Ishikawa (cell line): ENCODE results near the gene ASB10.

ENCODE experiments used
- CEBPB ChIP-seq: IDR thresholded peaks from 2 replicates; pipeline ENCODE4 v1.6.1; 2012
- CREB1 ChIP-seq: IDR thresholded peaks from 2 replicates; pipeline ENCODE4 v1.6.1; 2012; ENCODE audit warnings: low read depth
- EGR1 ChIP-seq: IDR thresholded peaks from 2 replicates; pipeline ENCODE4 v1.6.1; 2012
- EP300 ChIP-seq: IDR thresholded peaks from 2 replicates; pipeline ENCODE4 v1.6.1; 2012; ENCODE audit warnings: borderline replicate concordance
- FOXM1 ChIP-seq: IDR thresholded peaks from 2 replicates; pipeline ENCODE4 v1.6.1; 2012; ENCODE audit warnings: low read depth, borderline replicate concordance
- NFIC ChIP-seq: IDR thresholded peaks from 2 replicates; pipeline ENCODE4 v1.6.1; 2012
- RAD21 ChIP-seq: IDR thresholded peaks from 2 replicates; pipeline ENCODE4 v1.6.1; 2012; ENCODE audit warnings: low read depth
- REST ChIP-seq: IDR thresholded peaks from 2 replicates; pipeline ENCODE4 v1.6.1; 2012; ENCODE audit warnings: low read depth, mild to moderate bottlenecking
- TAF1 ChIP-seq: IDR thresholded peaks from 2 replicates; pipeline ENCODE4 v1.6.1; 2012; ENCODE audit warnings: low read depth, mild to moderate bottlenecking
- TCF12 ChIP-seq: IDR thresholded peaks from 2 replicates; pipeline ENCODE4 v1.6.1; 2012; ENCODE audit warnings: low read depth
- TEAD4 ChIP-seq: IDR thresholded peaks from 2 replicates; pipeline ENCODE4 v1.6.1; 2012
- USF1 ChIP-seq: IDR thresholded peaks from 2 replicates; pipeline ENCODE4 v1.6.1; 2012
- YY1 ChIP-seq: IDR thresholded peaks from 2 replicates; pipeline ENCODE4 v1.6.1; 2012; ENCODE audit warnings: low read depth
- ZBTB7A ChIP-seq: IDR thresholded peaks from 2 replicates; pipeline ENCODE4 v1.6.1; 2012; ENCODE audit warnings: low read depth
- TF ChIP-seq, protein P1 (sequence below): IDR thresholded peaks from 2 replicates; pipeline ENCODE4 v1.6.1; 2012

ASB10 gene

DNA sequence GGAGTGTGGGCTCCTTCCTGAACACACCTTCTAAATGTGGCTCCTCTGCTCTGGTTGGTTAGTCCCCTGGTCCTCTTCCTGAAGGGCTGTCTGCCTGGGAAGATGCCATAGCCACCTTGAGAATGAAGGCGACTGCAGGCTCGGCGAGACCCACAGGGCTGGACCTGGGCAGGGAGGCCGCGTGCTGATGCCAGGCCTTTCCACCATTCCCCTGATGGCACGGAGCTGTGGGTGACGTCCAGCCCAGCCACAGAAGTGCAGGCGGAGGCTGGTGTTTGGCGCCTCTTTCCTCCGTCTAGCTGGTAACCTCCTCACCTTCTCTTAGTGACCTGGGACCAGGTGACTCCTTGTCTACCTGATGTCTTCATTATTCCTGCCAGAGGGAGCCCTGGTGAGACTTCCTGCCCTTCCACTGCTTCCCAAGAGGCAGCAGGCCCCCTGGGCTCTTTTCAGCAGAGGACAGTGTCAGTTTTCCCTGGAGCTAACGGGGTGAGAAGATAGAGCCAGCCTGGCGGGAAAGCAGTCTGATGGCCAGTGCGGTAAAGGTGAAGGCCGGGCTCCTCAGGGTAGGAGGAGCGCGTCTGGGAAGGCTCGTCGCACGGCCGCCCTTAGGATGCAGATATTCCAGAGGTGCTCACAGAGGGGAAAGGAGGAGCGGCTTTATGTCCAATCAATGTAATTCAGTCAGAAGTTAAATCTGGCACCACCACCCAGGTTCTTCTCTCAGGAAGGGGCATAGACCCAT, 54.4 kb downstream of the ASB10 start:
- TF ChIP-seq RAD21 (no peak), EGR1 (no peak)

DNA sequence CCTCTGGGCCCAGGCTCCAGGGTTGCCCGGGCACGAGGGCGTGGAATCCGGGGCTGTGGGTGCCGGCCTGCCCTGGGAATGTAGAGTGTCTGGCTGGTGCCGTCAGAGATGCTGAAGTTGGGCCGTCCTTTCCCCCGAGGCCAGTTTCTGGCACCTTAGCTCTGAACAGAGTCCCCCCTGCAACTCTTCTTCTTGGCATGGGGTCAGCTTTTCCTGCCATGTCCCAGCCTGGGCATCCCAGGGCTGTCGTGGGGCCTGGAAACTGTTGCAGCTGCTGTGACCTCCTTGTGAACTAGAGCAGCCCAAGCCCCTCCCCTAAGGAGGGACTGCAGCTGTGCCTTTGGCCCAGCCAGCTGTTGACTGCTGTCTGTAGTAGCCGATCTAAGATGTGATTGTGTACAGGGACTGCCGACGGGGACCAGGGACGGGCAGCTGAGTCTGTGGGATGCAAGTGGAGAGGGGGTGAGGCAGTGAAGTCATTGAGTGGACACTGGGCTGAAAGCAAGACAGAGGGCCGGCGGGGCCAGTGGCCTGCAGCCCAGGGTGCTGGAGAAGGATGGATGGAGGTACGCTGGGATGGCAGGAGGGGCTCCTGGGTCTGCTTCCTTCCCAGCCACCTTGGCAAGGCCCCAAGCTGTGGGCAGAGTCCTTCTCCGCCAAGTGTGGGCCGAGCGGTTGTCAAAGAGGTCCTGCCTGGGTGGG, 55.3 kb downstream of the ASB10 start:
- TF ChIP-seq FOXM1 = no peak
- no peak for TF ChIP-seq CEBPB
- TF ChIP-seq, protein P1, sequence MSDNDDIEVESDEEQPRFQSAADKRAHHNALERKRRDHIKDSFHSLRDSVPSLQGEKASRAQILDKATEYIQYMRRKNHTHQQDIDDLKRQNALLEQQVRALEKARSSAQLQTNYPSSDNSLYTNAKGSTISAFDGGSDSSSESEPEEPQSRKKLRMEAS = no peak
- no peak for TF ChIP-seq EGR1
- no peak for TF ChIP-seq NFIC
- no peak for TF ChIP-seq TAF1

DNA sequence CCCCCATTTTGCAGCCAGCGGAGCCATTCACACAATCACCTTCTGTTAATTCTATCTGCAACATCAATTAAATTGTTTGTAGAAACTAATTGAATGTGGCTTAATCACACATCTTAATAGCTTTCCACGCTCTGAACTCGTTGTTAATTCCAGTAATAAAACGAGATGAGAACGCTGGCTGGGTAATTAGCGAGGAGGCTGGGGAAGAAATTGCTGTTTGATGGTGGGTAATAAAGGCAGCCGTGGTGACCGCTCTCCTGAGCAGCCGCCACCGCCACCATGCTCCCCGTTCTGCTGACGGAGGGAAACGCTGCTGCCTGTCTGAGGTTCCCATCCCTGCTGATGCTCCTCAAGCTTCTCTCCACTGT, 55.8 kb downstream of the ASB10 start:
- TF ChIP-seq TAF1 (no peak), EGR1 (no peak), YY1 (no peak), RAD21 (no peak), CEBPB (no peak), USF1 (no peak), REST (no peak), EP300 (no peak), ZBTB7A (no peak), NFIC (no peak), FOXM1 (no peak), CREB1 (no peak), TCF12 (no peak), TEAD4 (no peak)
- TF ChIP-seq, protein P1 = no peak

DNA sequence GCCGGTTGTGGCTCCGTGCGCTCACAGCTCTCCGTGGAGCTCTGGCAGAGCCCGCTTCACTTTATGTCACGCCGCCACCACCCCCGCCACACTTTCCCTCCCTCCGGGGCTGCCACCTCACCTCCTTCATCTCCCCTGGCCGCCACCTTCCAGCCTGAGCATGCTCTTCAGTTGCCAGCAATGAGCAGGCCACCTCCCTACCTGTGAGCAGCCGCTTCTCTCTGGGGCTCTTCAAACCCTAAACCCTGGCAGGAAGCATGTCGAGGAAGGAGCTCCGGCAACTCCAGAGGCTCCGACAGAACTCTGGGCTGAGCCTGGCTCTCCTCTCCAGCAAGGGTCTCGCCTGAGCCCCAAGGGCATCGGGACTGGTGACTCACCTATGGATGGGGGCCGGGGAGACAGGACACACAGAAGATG, 56.3 kb downstream of the ASB10 start:
- TF ChIP-seq, protein P1 = no peak
- TF ChIP-seq EGR1 = no peak
- no peak for TF ChIP-seq EP300
- no peak for TF ChIP-seq YY1
- TF ChIP-seq RAD21 = no peak
- no peak for TF ChIP-seq TEAD4
- TF ChIP-seq FOXM1 = no peak
- no peak for TF ChIP-seq TCF12
- TF ChIP-seq ZBTB7A = no peak
- no peak for TF ChIP-seq CEBPB

GRCh38 chr7:151129960-151130591, 57.0 kb downstream of the ASB10 start:
- TF ChIP-seq REST (no peak), USF1 (no peak), YY1 (no peak), NFIC (no peak), CEBPB (no peak), TCF12 (no peak), TAF1 (no peak), CREB1 (no peak), EGR1 (no peak), FOXM1 (no peak), EP300 (no peak), RAD21 (no peak), ZBTB7A (no peak), TEAD4 (no peak)
- TF ChIP-seq, protein P1 = no peak
